Tibial nerve (tissue), 4 donors: ENCODE data around the gene ABCG2. TPM values are rescaled to one million over a fixed set of nuclear protein-coding genes. Genes with fewer than 3 reads are reported as not detected.

Source experiments
- DNase-seq, 2 donors: peaks; one replicate each; pipeline ENCODE4 v3.0.0-alpha.2; 2019; ENCODE audit warnings: low spot score in 2 of 2
- H3K27ac ChIP-seq, 4 donors: fragments of 200-600 bp; sonication (generic) in 3 of 4; one replicate each; pipeline ENCODE4 v1.5.1; 2017 to 2019; ENCODE audit warnings: mild to moderate bottlenecking in 1 of 4
- H3K27me3 ChIP-seq, 2 donors: fragments of 200-600 bp; sonication (generic) in 1 of 2; one replicate each; pipeline versions ENCODE4 v1.5.1 to v1.6.0; 2017 to 2019
- H3K36me3 ChIP-seq, 3 donors: fragments of 200-600 bp; sonication (generic); one replicate each; pipeline ENCODE4 v1.5.1; 2018 to 2019
- H3K4me1 ChIP-seq, 4 donors: fragments of 200-600 bp; sonication (generic) in 3 of 4; one replicate each; pipeline ENCODE4 v1.5.1; 2017 to 2019
- H3K4me3 ChIP-seq, 4 donors: fragments of 200-600 bp; sonication (generic) in 3 of 4; one replicate each; pipeline ENCODE4 v1.5.1; 2017 to 2019; ENCODE audit warnings: mild to moderate bottlenecking in 1 of 4, moderate library complexity in 1 of 4
- H3K9me3 ChIP-seq, 4 donors: fragments of 200-600 bp; sonication (generic) in 3 of 4; one replicate each; pipeline ENCODE4 v1.5.1; 2017 to 2019
- CTCF ChIP-seq, 5 experiments: fragments of 200-600 bp in 3 of 5; fragments of 450-650 bp in 2 of 5; sonication (generic) in 3 of 5; IDR thresholded peaks; one replicate each; pipeline ENCODE4 v1.5.1; 2016 to 2019; ENCODE audit warnings: antibody characterized with exemption in 5 of 5, mild to moderate bottlenecking in 3 of 5, moderate library complexity in 2 of 5
- EP300 ChIP-seq, 2 donors: sonication (generic); formaldehyde crosslinking; IDR thresholded peaks; one replicate each; pipeline ENCODE4 v1.6.1; 2017; ENCODE audit warnings: antibody characterized with exemption in 2 of 2, mild to moderate bottlenecking in 1 of 2
- POLR2A ChIP-seq, 2 donors: fragments of 450-650 bp; IDR thresholded peaks; one replicate each; pipeline ENCODE4 v1.6.1; 2017; ENCODE audit warnings: antibody characterized with exemption in 2 of 2, mild to moderate bottlenecking in 2 of 2, moderate library complexity in 2 of 2
- WGBS, 2 donors: methylation state at CpG; one replicate each; pipeline ENCODE4 v1.1.5; 2018; 5-methylcytosine and 5-hydroxymethylcytosine counted together
- total RNA-seq, 4 donors: library from RNA; depleted of rRNA; stranded (reverse); fragments of >200 nt; gene quantifications; one replicate each; pipeline ENCODE4 v1.1.0, GENCODE V29; 2016

ABCG2 gene
- total RNA-seq, 4 donors from 2014 or later = 5.3 to 12.0 (median 8.2) TPM

GRCh38 chr4:88119943-88120342, 38.5 kb downstream of the ABCG2 start:
- no peaks in the 10 kb centered on the region for H3K4me1 ChIP-seq
- peaks cover 0 to 22% (median 5%) of the 10 kb centered on the region in 4 donors for H3K9me3 ChIP-seq
- peaks cover 0 to 32% (median 0%) of the 10 kb centered on the region in 3 donors for H3K36me3 ChIP-seq
- TF ChIP-seq POLR2A (IDR thresholded peaks at IDR 0.05) (no peak), EP300 (IDR thresholded peaks at IDR 0.05) (no peak), CTCF (IDR thresholded peaks at IDR 0.05) (no peak)
- no peak overlapping the region for H3K27ac ChIP-seq
- 65 to 71% methylated on average over 2 of the region's 2 CpGs for WGBS, 2 donors
- no peaks in the 10 kb centered on the region for H3K27me3 ChIP-seq
- no peak overlapping the region for H3K4me3 ChIP-seq
- DNase-seq = no peak

GRCh38 chr4:88115587-88115986, 42.9 kb downstream of the ABCG2 start:
- no peak overlapping the region for H3K4me3 ChIP-seq
- no peaks in the 10 kb centered on the region for H3K4me1 ChIP-seq
- WGBS, 2 donors = 93 to 95% methylated on average over 4 to 5 of the region's 5 CpGs
- DNase-seq = no peak
- H3K36me3 ChIP-seq = peaks cover 0 to 20% (median 0%) of the 10 kb centered on the region in 3 donors
- no peak overlapping the region for H3K27ac ChIP-seq
- no peak for TF ChIP-seq EP300 (IDR thresholded peaks at IDR 0.05)
- no peak for TF ChIP-seq CTCF (IDR thresholded peaks at IDR 0.05)
- no peak for TF ChIP-seq POLR2A (IDR thresholded peaks at IDR 0.05)
- peaks cover 0 to 20% (median 5%) of the 10 kb centered on the region in 4 donors for H3K9me3 ChIP-seq
- no peaks in the 10 kb centered on the region for H3K27me3 ChIP-seq

- TF ChIP-seq EP300 (IDR thresholded peaks at IDR 0.05) (no peak), CTCF (IDR thresholded peaks at IDR 0.05) (no peak), POLR2A (IDR thresholded peaks at IDR 0.05) (no peak)
- H3K4me3 ChIP-seq = no peak overlapping the region
- DNase-seq = no peak
- no peaks in the 10 kb centered on the region for H3K9me3 ChIP-seq
- no peak overlapping the region for H3K27ac ChIP-seq
- no peaks in the 10 kb centered on the region for H3K27me3 ChIP-seq
- H3K36me3 ChIP-seq = no peaks in the 10 kb centered on the region
- WGBS, 2 donors = 88 to 94% methylated on average over 5 of the region's 5 CpGs
- H3K4me1 ChIP-seq = peaks cover 0 to 5% (median 0%) of the 10 kb centered on the region in 4 donors
Observed at GRCh38 chr4:88112856-88113255, 45.6 kb downstream of the ABCG2 start.

GRCh38 chr4:88110826-88111225, 47.6 kb downstream of the ABCG2 start:
- no peak overlapping the region for H3K27ac ChIP-seq
- 75 to 81% methylated on average over 2 of the region's 2 CpGs for WGBS, 2 donors
- peaks cover 0 to 15% (median 0%) of the 10 kb centered on the region in 4 donors for H3K4me1 ChIP-seq
- H3K9me3 ChIP-seq = no peaks in the 10 kb centered on the region
- no peaks in the 10 kb centered on the region for H3K36me3 ChIP-seq
- DNase-seq = no peak
- TF ChIP-seq POLR2A (IDR thresholded peaks at IDR 0.05) = no peak
- no peak for TF ChIP-seq EP300 (IDR thresholded peaks at IDR 0.05)
- TF ChIP-seq CTCF (IDR thresholded peaks at IDR 0.05) = no peak
- no peaks in the 10 kb centered on the region for H3K27me3 ChIP-seq
- no peak overlapping the region for H3K4me3 ChIP-seq

- Histone ChIP-seq H3K27me3 (no peaks in the 10 kb centered on the region), H3K4me1 (peaks cover 0 to 15% (median 0%) of the 10 kb centered on the region in 4 donors), H3K4me3 (no peak overlapping the region), H3K9me3 (no peaks in the 10 kb centered on the region), H3K36me3 (no peaks in the 10 kb centered on the region), H3K27ac (no peak overlapping the region)
- WGBS, 2 donors = 70 to 79% methylated on average over 5 of the region's 5 CpGs
- no peak for TF ChIP-seq POLR2A (IDR thresholded peaks at IDR 0.05)
- no peak for TF ChIP-seq EP300 (IDR thresholded peaks at IDR 0.05)
- TF ChIP-seq CTCF (IDR thresholded peaks at IDR 0.05) = no peak
- DNase-seq = no peak
Observed at GRCh38 chr4:88109123-88109881, 49.1 kb downstream of the ABCG2 start.
